ENCODE measurements around the gene CTBP2.

The CTBP2 gene

GRCh38 chr10:125016123-125016522 lies 144.2 kb downstream of the CTBP2 start:
- Histone ChIP-seq H2AFZ (ENCODE audit: low read depth, low read length) (no peak overlapping the region), H3K9me3 (ENCODE audit: low read length) (peaks cover 23% of the 10 kb centered on the region), H3K4me3 (ENCODE audit: low read length) (no peak overlapping the region), H3K4me1 (ENCODE audit: insufficient read depth, low read length) (no peaks in the 10 kb centered on the region), H3K27me3 (ENCODE audit: insufficient read depth, low read length) (no peaks in the 10 kb centered on the region), H3K36me3 (ENCODE audit: insufficient read depth, low read length) (peaks cover 49% of the 10 kb centered on the region)

- peaks cover 44% of the 10 kb centered on the region for H3K36me3 ChIP-seq (ENCODE audit: insufficient read depth, low read length)
- no peaks in the 10 kb centered on the region for H3K4me1 ChIP-seq (ENCODE audit: insufficient read depth, low read length)
- H3K4me3 ChIP-seq (ENCODE audit: low read length): no peak overlapping the region
- no peaks in the 10 kb centered on the region for H3K27me3 ChIP-seq (ENCODE audit: insufficient read depth, low read length)
- peaks cover 16% of the 10 kb centered on the region for H3K9me3 ChIP-seq (ENCODE audit: low read length)
- H2AFZ ChIP-seq (ENCODE audit: low read depth, low read length): no peak overlapping the region
Observed at GRCh38 chr10:125015356-125015944, 144.9 kb downstream of the CTBP2 start.

GRCh38 chr10:125014836-125015355 lies 145.5 kb downstream of the CTBP2 start:
- no peak overlapping the region for H2AFZ ChIP-seq (ENCODE audit: low read depth, low read length)

GRCh38 chr10:125014086-125014830 lies 146.1 kb downstream of the CTBP2 start:
- Histone ChIP-seq H2AFZ (ENCODE audit: low read depth, low read length) (no peak overlapping the region), H3K4me1 (ENCODE audit: insufficient read depth, low read length) (no peaks in the 10 kb centered on the region), H3K27me3 (ENCODE audit: insufficient read depth, low read length) (no peaks in the 10 kb centered on the region), H3K36me3 (ENCODE audit: insufficient read depth, low read length) (peaks cover 42% of the 10 kb centered on the region), H3K9me3 (ENCODE audit: low read length) (peaks cover 10% of the 10 kb centered on the region), H3K4me3 (ENCODE audit: low read length) (no peak overlapping the region)

More at GRCh38 chr10:125014836-125015355, 145.5 kb downstream of the CTBP2 start:
- Histone ChIP-seq H3K4me1 (ENCODE audit: insufficient read depth, low read length) (no peaks in the 10 kb centered on the region), H3K9me3 (ENCODE audit: low read length) (peaks cover 13% of the 10 kb centered on the region), H3K36me3 (ENCODE audit: insufficient read depth, low read length) (peaks cover 42% of the 10 kb centered on the region), H3K4me3 (ENCODE audit: low read length) (no peak overlapping the region), H3K27me3 (ENCODE audit: insufficient read depth, low read length) (no peaks in the 10 kb centered on the region)

- Histone ChIP-seq H3K4me3 (ENCODE audit: low read length) (no peak overlapping the region), H3K36me3 (ENCODE audit: insufficient read depth, low read length) (peaks cover 42% of the 10 kb centered on the region), H3K4me1 (ENCODE audit: insufficient read depth, low read length) (no peaks in the 10 kb centered on the region), H3K27me3 (ENCODE audit: insufficient read depth, low read length) (no peaks in the 10 kb centered on the region), H3K9me3 (ENCODE audit: low read length) (peaks cover 10% of the 10 kb centered on the region), H2AFZ (ENCODE audit: low read depth, low read length) (no peak overlapping the region)
Observed at GRCh38 chr10:125013529-125013872, 146.9 kb downstream of the CTBP2 start.

GRCh38 chr10:125012851-125013528 lies 147.4 kb downstream of the CTBP2 start:
- H3K36me3 ChIP-seq (ENCODE audit: insufficient read depth, low read length): peaks cover 42% of the 10 kb centered on the region
- H3K4me3 ChIP-seq (ENCODE audit: low read length): no peak overlapping the region
- no peaks in the 10 kb centered on the region for H3K27me3 ChIP-seq (ENCODE audit: insufficient read depth, low read length)
- no peaks in the 10 kb centered on the region for H3K4me1 ChIP-seq (ENCODE audit: insufficient read depth, low read length)
- H2AFZ ChIP-seq (ENCODE audit: low read depth, low read length): no peak overlapping the region
- H3K9me3 ChIP-seq (ENCODE audit: low read length): peaks cover 10% of the 10 kb centered on the region

- H3K4me1 ChIP-seq (ENCODE audit: insufficient read depth, low read length): peaks cover 3% of the 10 kb centered on the region
- no peaks in the 10 kb centered on the region for H3K27me3 ChIP-seq (ENCODE audit: insufficient read depth, low read length)
- no peak overlapping the region for H2AFZ ChIP-seq (ENCODE audit: low read depth, low read length)
- H3K9me3 ChIP-seq (ENCODE audit: low read length): peaks cover 9% of the 10 kb centered on the region
- peaks cover 35% of the 10 kb centered on the region for H3K36me3 ChIP-seq (ENCODE audit: insufficient read depth, low read length)
- H3K4me3 ChIP-seq (ENCODE audit: low read length): no peak overlapping the region
Observed at GRCh38 chr10:125011926-125012705, 148.2 kb downstream of the CTBP2 start.

GRCh38 chr10:125011171-125011925 lies 149.0 kb downstream of the CTBP2 start:
- Histone ChIP-seq H3K9me3 (ENCODE audit: low read length) (peaks cover 7% of the 10 kb centered on the region), H2AFZ (ENCODE audit: low read depth, low read length) (no peak overlapping the region), H3K4me1 (ENCODE audit: insufficient read depth, low read length) (peaks cover 5% of the 10 kb centered on the region), H3K36me3 (ENCODE audit: insufficient read depth, low read length) (peaks cover 27% of the 10 kb centered on the region), H3K27me3 (ENCODE audit: insufficient read depth, low read length) (no peaks in the 10 kb centered on the region), H3K4me3 (ENCODE audit: low read length) (no peak overlapping the region)

GRCh38 chr10:125010362-125010761 lies 150.0 kb downstream of the CTBP2 start:
- peaks cover 5% of the 10 kb centered on the region for H3K4me1 ChIP-seq (ENCODE audit: insufficient read depth, low read length)
- H3K36me3 ChIP-seq (ENCODE audit: insufficient read depth, low read length): peaks cover 26% of the 10 kb centered on the region
- no peaks in the 10 kb centered on the region for H3K27me3 ChIP-seq (ENCODE audit: insufficient read depth, low read length)

GRCh38 chr10:125009661-125010161 lies 150.7 kb downstream of the CTBP2 start:
- no peaks in the 10 kb centered on the region for H3K27me3 ChIP-seq (ENCODE audit: insufficient read depth, low read length)
- no peak overlapping the region for H3K4me3 ChIP-seq (ENCODE audit: low read length)
- H3K9me3 ChIP-seq (ENCODE audit: low read length): peaks cover 7% of the 10 kb centered on the region
- peaks cover 5% of the 10 kb centered on the region for H3K4me1 ChIP-seq (ENCODE audit: insufficient read depth, low read length)
- no peak overlapping the region for H2AFZ ChIP-seq (ENCODE audit: low read depth, low read length)
- peaks cover 26% of the 10 kb centered on the region for H3K36me3 ChIP-seq (ENCODE audit: insufficient read depth, low read length)

More at GRCh38 chr10:125010362-125010761, 150.0 kb downstream of the CTBP2 start:
- Histone ChIP-seq H3K9me3 (ENCODE audit: low read length) (peaks cover 7% of the 10 kb centered on the region), H3K4me3 (ENCODE audit: low read length) (no peak overlapping the region), H2AFZ (ENCODE audit: low read depth, low read length) (no peak overlapping the region)

GRCh38 chr10:125008689-125009638 lies 151.4 kb downstream of the CTBP2 start:
- H3K9me3 ChIP-seq (ENCODE audit: low read length): peaks cover 7% of the 10 kb centered on the region
- H3K27me3 ChIP-seq (ENCODE audit: insufficient read depth, low read length): no peaks in the 10 kb centered on the region
- peaks cover 26% of the 10 kb centered on the region for H3K36me3 ChIP-seq (ENCODE audit: insufficient read depth, low read length)
- H3K4me1 ChIP-seq (ENCODE audit: insufficient read depth, low read length): peaks cover 5% of the 10 kb centered on the region
- no peak overlapping the region for H2AFZ ChIP-seq (ENCODE audit: low read depth, low read length)
- no peak overlapping the region for H3K4me3 ChIP-seq (ENCODE audit: low read length)

All from neuron (in vitro differentiated cells).